ENCODE results near the gene ATAD1.

- TF ChIP-seq CTCF (conservative IDR thresholded peaks at IDR 0.05 in 1 of 2, IDR thresholded peaks at IDR 0.05 in 1 of 2; ENCODE audit: low read depth in 1 of 2, low read length in 2 of 2) (peak; percentile 36 to 38), EZH2 (IDR thresholded peaks at IDR 0.05; ENCODE audit: low read length, missing control alignments) (no peak)
Measured at GRCh38 chr10:87860156-87860795, 42.2 kb upstream of the ATAD1 start.

Data from fibroblast of lung (primary cell).